Mucosa of rectum (tissue), 2 donors: ENCODE measurements around the gene SPATA25.

Source experiments
- H3K27ac ChIP-seq, 2 donors: one replicate each; pipeline ENCODE4 v1.7.0; 2013; ENCODE audit warnings: inconsistent platforms in 2 of 2, low read depth in 2 of 2, low read length in 2 of 2
- H3K27me3 ChIP-seq, 2 donors: one replicate each; pipeline ENCODE4 v1.7.0; 2013; ENCODE audit warnings: low read length in 2 of 2; ENCODE audit not compliant: control insufficient read depth in 2 of 2, insufficient read depth in 2 of 2
- H3K36me3 ChIP-seq, 2 donors: one replicate each; pipeline ENCODE4 v1.7.0; 2013; ENCODE audit warnings: low read length in 2 of 2; ENCODE audit not compliant: control insufficient read depth in 2 of 2, insufficient read depth in 2 of 2
- H3K4me1 ChIP-seq, 2 donors: one replicate each; pipeline ENCODE4 v1.7.0; 2013; ENCODE audit warnings: low read length in 2 of 2, mild to moderate bottlenecking in 1 of 2; ENCODE audit not compliant: control insufficient read depth in 2 of 2, insufficient read depth in 2 of 2
- H3K4me3 ChIP-seq, 2 donors: one replicate each; pipeline ENCODE4 v1.7.0; 2013; ENCODE audit warnings: low read length in 2 of 2
- H3K9ac ChIP-seq, 2 donors: one replicate each; pipeline ENCODE4 v1.7.0; 2013; ENCODE audit warnings: low read length in 2 of 2, low read depth in 1 of 2, mild to moderate bottlenecking in 1 of 2
- H3K9me3 ChIP-seq, 2 donors: one replicate each; pipeline ENCODE4 v1.7.0; 2013; ENCODE audit warnings: low read length in 2 of 2; ENCODE audit not compliant: control insufficient read depth in 2 of 2
- donor health status: healthy.
- donor health status: Normal muscosa, but diverticular disease.

Gene SPATA25

DNA sequence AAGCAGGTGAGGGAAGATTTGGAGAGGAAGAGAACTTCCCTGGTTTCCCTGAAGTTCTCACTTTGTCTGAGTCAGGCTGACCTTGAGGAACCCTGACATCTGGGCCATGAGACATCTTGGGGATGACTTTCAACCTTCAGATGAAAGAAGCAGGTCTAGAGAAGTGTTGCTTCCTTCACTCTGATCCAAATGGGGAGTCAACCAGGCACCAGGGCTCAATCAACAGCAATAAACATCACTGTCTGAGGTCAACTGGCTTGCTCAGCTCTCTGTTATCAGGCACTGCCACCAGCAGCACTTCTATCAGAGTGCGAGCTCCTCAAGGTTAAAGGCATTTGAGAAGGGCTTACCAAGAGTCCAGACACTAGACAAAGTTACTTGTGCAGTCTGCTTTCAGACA is 36.5 kb downstream of the SPATA25 start:
- peaks cover 29 to 36% of the 10 kb centered on the region in 2 donors for H3K36me3 ChIP-seq
- no peaks in the 10 kb centered on the region for H3K9me3 ChIP-seq
- no peak overlapping the region for H3K4me3 ChIP-seq
- H3K27ac ChIP-seq, result no peak overlapping the region
- H3K27me3 ChIP-seq, result no peaks in the 10 kb centered on the region
- peaks cover 9 to 10% of the 10 kb centered on the region in 2 donors for H3K4me1 ChIP-seq
- no peak overlapping the region for H3K9ac ChIP-seq

DNA sequence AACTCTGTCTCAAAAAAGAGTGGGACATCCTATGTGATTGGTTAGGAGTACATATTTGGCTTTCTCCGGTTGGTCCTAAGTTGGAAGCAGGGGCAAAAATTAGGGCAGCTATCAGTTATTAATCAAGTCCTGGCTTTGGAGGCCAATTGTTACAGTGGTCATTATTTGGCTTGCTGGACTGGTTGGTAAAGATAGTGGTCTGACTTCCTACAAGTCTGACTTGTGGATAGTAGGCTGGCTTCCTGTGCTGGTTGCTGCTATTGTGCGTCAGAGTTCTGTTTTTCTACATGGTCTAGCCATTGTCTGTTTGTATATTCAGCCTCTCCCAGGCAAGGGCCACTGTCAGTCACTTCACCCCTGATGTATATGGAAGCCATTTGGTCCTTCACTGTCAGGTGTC is 37.2 kb downstream of the SPATA25 start:
- no peak overlapping the region for H3K9ac ChIP-seq
- H3K4me3 ChIP-seq, result no peak overlapping the region
- H3K27me3 ChIP-seq, result no peaks in the 10 kb centered on the region
- no peaks in the 10 kb centered on the region for H3K9me3 ChIP-seq
- H3K27ac ChIP-seq, result no peak overlapping the region
- H3K4me1 ChIP-seq, result peaks cover 6% of the 10 kb centered on the region in 2 donors
- H3K36me3 ChIP-seq, result peaks cover 32 to 41% of the 10 kb centered on the region in 2 donors

DNA sequence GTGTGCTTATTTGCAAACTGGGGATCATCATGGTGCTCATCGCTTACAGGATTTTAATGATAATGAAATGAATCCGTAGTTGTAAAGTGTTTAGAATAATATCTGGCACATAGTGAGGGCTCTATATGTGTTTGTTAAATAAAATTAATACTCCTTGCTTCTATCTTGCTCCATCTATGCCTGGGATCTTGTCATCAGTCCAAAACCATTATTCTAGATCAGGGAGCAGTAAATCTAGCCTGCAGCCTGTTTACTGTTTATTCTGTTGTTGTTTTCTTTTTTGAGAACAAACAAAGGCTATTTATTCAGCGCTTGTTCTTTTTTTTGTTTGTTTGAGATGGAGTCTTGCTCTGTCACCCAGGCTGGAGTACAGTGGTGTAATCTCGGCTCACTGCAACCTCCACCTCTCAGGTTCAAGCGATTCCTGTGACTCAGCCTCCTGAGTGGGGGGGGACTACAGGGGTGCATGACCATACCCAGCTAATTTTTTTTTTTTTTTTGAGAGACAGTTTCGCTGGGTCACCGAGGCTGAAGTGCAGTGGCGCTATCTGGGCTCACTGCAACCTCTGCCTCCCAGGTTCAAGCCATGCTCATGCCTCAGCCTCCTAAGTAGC is 38.3 kb downstream of the SPATA25 start:
- no peak overlapping the region for H3K4me3 ChIP-seq
- H3K9ac ChIP-seq, result no peak overlapping the region
- no peaks in the 10 kb centered on the region for H3K27me3 ChIP-seq
- H3K4me1 ChIP-seq, result no peaks in the 10 kb centered on the region
- peaks cover 41 to 43% of the 10 kb centered on the region in 2 donors for H3K36me3 ChIP-seq
- no peak overlapping the region for H3K27ac ChIP-seq
- no peaks in the 10 kb centered on the region for H3K9me3 ChIP-seq

DNA sequence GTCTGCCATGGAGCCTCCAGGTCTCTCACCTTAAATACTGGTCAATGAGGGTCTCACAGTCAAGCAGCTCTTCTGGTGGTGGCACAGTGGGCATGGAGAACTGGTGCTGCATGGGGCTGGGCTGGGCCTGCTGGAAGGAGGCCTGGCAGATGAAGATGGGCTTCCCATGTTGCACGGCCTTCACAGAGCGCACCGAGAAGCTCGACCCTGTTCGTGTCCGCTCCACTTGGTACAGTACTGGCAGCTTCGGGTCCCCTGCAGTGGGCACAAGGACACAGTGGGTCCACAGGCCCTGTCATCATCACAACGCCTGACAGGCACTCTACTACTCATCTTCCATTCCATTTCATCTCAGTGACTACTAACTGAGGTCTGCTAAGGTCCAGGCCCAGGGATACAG is 39.0 kb downstream of the SPATA25 start:
- H3K4me1 ChIP-seq, result no peaks in the 10 kb centered on the region
- peaks cover 46 to 50% of the 10 kb centered on the region in 2 donors for H3K36me3 ChIP-seq
- H3K27me3 ChIP-seq, result no peaks in the 10 kb centered on the region
- H3K9me3 ChIP-seq, result no peaks in the 10 kb centered on the region
- H3K27ac ChIP-seq, result no peak overlapping the region
- H3K9ac ChIP-seq, result no peak overlapping the region
- H3K4me3 ChIP-seq, result no peak overlapping the region

DNA sequence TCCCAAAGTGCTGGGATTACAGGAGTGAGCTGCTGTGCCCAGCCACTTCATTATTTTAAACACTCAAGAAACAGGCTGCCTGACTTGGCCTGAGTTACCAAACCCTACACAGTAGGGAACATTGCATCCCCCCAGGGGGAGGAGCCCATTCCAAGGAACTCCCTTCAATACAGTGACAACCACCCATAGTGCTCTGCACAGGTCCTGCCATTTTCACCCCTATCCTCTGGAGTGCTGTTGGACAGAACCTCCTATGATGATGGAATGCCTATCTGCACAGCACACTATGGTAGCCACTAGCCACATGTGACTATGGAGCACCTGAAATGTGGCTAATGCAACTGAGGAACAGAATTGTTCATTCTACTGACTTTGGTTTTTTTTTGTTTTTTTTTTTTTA is 42.0 kb downstream of the SPATA25 start:
- Histone ChIP-seq H3K27me3 (no peaks in the 10 kb centered on the region), H3K4me3 (no peak overlapping the region), H3K27ac (no peak overlapping the region), H3K36me3 (peaks cover 51 to 63% of the 10 kb centered on the region in 2 donors), H3K9ac (no peak overlapping the region), H3K9me3 (no peaks in the 10 kb centered on the region), H3K4me1 (no peaks in the 10 kb centered on the region)

DNA sequence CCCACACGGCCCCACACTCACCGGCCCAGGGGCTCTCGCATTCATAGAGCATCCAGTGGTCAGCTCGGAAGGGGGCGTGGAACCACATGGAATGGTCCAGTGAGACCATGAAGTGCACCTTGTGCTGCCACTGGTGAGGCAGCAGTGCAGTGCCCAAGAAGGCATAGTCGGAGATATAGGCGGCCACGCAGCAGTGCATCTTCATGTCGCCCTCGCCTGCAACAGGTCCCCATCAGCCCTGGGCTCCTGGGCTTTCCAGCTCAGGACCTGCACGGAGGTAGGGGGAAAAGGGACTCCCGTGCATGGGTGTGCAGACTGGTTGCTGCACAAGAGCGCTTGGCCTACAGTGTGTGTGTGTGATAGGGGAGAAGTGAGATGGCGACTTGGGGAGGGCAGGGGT is 43.9 kb downstream of the SPATA25 start:
- Histone ChIP-seq H3K36me3 (peaks cover 43 to 64% of the 10 kb centered on the region in 2 donors), H3K9ac (no peak overlapping the region), H3K27me3 (no peaks in the 10 kb centered on the region), H3K4me3 (no peak overlapping the region), H3K27ac (no peak overlapping the region), H3K4me1 (no peaks in the 10 kb centered on the region), H3K9me3 (no peaks in the 10 kb centered on the region)

DNA sequence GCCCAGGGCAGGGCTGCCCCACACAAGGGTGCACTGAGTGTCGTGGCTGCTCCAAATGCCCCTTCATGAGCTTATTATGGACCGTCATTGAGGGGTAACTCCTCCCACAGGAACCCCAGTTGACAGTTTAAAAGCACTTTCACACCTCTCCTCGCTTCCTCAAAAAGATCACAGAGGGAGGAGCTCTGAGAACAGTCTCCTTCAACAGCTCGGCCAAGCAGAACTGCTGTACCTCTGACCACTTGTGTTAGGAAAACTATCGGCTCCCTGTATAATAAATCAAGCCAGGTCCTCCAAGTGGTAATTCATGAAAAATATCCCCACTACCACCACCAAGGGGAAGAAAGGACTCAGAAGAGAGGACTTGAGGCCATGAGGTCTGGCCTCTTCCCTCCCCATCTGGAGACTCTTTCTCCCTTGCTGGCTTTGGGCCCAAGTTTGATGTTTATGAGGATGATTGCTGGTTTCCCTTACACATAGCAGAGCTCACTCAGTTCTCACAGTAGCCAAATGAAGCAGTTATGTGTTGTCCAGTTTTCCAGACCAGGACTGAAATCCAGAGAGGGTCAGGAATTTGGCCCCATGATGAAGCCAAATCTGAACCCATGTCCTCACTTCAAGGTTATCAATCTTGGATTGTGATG is 45.1 kb downstream of the SPATA25 start:
- H3K9ac ChIP-seq, result no peak overlapping the region
- H3K27me3 ChIP-seq, result no peaks in the 10 kb centered on the region
- no peaks in the 10 kb centered on the region for H3K4me1 ChIP-seq
- peaks cover 39 to 61% of the 10 kb centered on the region in 2 donors for H3K36me3 ChIP-seq
- peak overlapping the region; percentile 1 to 9 for H3K27ac ChIP-seq
- no peaks in the 10 kb centered on the region for H3K9me3 ChIP-seq
- H3K4me3 ChIP-seq, result no peak overlapping the region

DNA sequence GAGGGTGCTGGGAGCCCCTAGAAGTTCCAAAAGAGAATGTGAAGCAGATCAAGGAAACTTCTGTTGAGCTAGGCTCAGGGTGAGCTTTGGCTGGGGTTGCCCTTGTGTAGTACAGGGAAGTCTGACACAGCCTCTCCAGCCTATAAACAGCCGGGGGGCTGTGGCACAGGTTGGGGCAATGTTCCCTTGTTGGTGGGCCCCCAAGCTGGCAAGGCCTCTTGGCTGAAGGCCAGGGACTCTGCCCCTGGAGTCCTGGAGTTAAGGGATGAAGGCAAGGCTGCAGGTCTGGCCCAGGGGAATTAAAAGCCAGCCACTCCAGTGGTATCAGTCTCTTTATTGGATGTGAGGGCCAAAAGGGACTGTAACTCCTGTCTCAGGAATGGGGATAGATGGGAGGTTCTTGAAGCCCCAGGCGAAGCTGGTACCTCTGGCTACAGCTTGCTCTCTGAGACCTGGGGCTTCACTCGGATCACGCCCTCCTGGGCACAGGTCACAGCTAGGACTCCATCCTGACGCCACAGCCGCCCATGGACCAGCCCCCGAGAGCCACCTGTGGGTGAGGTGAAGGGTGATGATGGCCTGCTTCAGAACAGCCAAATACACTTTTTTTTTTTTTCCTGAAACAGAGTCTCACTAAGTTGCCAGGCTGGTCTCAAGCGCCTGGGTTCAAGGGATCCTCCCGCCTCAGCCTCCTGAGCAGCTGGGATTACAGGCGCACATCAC is 45.9 kb downstream of the SPATA25 start:
- Histone ChIP-seq H3K27me3 (no peaks in the 10 kb centered on the region), H3K9me3 (no peaks in the 10 kb centered on the region), H3K36me3 (peaks cover 42 to 57% of the 10 kb centered on the region in 2 donors), H3K4me3 (no peak overlapping the region), H3K4me1 (no peaks in the 10 kb centered on the region), H3K9ac (no peak overlapping the region), H3K27ac (peak overlapping the region in 1 of 2 donors; percentile 9)

DNA sequence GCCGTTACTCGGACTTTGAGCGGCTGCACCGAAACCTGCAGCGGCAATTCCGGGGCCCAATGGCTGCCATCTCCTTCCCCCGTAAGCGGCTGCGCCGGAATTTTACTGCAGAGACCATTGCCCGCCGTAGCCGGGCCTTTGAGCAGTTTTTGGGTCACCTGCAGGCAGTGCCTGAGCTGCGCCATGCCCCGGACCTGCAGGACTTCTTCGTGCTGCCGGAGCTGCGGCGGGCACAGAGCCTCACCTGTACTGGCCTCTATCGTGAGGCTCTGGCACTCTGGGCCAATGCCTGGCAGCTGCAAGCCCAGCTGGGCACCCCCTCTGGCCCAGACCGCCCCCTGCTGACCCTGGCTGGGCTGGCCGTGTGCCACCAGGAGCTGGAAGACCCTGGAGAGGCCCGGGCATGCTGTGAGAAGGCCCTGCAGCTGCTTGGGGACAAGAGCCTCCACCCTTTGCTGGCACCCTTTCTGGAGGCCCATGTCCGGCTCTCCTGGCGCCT is 46.7 kb downstream of the SPATA25 start:
- H3K9me3 ChIP-seq, result no peaks in the 10 kb centered on the region
- H3K36me3 ChIP-seq, result peaks cover 36 to 52% of the 10 kb centered on the region in 2 donors
- no peak overlapping the region for H3K4me3 ChIP-seq
- H3K27ac ChIP-seq, result no peak overlapping the region
- no peaks in the 10 kb centered on the region for H3K27me3 ChIP-seq
- H3K4me1 ChIP-seq, result peaks cover 0 to under 1% of the 10 kb centered on the region in 2 donors
- no peak overlapping the region for H3K9ac ChIP-seq

DNA sequence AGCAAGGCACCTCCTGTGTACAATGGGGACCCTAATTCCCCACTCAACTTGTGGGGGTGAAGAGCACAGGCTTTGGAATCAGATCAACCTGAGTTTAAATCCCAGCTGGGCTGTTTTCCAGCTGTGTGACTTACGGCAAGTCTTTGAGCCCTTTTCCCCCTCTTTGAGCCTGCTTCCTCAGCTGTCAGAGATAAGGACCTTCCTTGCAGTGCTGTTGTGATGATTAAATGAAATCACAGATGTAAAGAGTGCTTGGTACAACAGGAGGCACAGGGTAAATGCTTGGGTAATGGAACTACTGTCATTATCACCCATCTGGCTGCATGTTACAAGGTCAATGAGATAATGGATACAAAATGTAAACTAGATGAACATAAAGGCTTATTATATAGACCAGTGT is 50.6 kb downstream of the SPATA25 start:
- Histone ChIP-seq H3K9ac (no peak overlapping the region), H3K27me3 (no peaks in the 10 kb centered on the region), H3K4me3 (no peak overlapping the region), H3K27ac (no peak overlapping the region), H3K36me3 (peaks cover 11 to 21% of the 10 kb centered on the region in 2 donors), H3K4me1 (peaks cover 15 to 22% of the 10 kb centered on the region in 2 donors), H3K9me3 (no peaks in the 10 kb centered on the region)
